PFSK-1 (cell line): ENCODE measurements around the gene BCKDHB.

Source experiments
- FOXP2 ChIP-seq: optimal IDR thresholded peaks from 2 replicates; pipeline ENCODE3; 2011; ENCODE audit warnings: borderline replicate concordance, control low read depth, inconsistent platforms; ENCODE audit not compliant: insufficient read depth; ENCODE audit errors: extremely low read length, extremely low read depth
- POLR2AphosphoS5 ChIP-seq: IDR thresholded peaks from 2 replicates; pipeline ENCODE4 v1.6.1; 2012; ENCODE audit warnings: low read depth, mild to moderate bottlenecking, control low read depth, low read length, moderate library complexity
- REST ChIP-seq, 2 experiments: IDR thresholded peaks; 2 replicates each; pipeline versions ENCODE4 v1.6.1 to v1.8.0; 2011 to 2012; ENCODE audit warnings: low read depth in 2 of 2, low read length in 2 of 2, control low read depth in 1 of 2, inconsistent platforms in 1 of 2, mild to moderate bottlenecking in 1 of 2, moderate library complexity in 1 of 2; ENCODE audit not compliant: insufficient read depth in 1 of 2
- SIN3A ChIP-seq: IDR thresholded peaks from 2 replicates; pipeline ENCODE4 v1.6.1; 2012; ENCODE audit warnings: mild to moderate bottlenecking, low read length, moderate library complexity, borderline replicate concordance; ENCODE audit not compliant: insufficient read depth
- TAF1 ChIP-seq: IDR thresholded peaks from 2 replicates; pipeline ENCODE4 v1.6.1; 2012; ENCODE audit warnings: low read length, control low read depth, borderline replicate concordance; ENCODE audit not compliant: insufficient read depth

The BCKDHB gene

DNA sequence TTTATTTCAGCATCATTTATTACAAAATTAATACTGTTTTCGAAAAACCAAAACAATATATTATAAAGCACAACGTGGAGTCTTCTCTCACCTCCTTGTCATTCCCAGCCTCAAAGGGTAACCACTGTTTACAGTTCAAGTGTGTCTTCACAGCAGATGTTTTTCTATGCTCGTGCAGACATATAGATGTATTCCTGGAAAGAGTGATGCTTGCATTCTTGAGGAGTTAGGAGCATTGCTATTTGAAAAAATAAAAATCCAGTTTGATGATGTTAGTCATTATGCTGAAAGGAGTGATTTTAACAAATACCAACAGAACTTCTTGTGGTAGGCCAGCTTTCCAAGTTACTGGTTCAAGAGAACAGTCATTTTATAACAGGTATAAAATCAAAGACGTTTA, 234.9 kb downstream of the BCKDHB start:
- TF ChIP-seq FOXP2 (no peak), TAF1 (no peak), SIN3A (no peak), POLR2AphosphoS5 (no peak), REST (IDR thresholded peaks at IDR 0.05; ENCODE audit: insufficient read depth in 1 of 2, low read depth in 2 of 2, low read length in 2 of 2) (no peak)

DNA sequence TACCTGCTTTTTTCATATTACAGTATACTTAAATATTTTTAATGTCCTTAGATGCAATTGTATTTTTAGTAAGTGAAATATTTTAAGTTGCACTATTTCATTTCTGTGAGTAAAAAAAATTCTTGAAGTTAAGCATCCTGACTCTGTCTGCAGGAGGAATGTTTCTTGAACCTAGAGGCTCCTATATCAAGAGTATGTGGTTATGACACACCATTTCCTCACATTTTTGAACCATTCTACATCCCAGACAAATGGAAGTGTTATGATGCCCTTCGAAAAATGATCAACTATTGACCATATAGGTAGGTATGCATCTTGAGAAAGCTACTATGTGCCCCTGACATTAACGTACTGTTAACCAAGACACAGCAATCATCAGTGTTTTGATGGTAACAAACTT, 237.0 kb downstream of the BCKDHB start:
- TF ChIP-seq POLR2AphosphoS5: no peak
- TF ChIP-seq REST (IDR thresholded peaks at IDR 0.05; ENCODE audit: insufficient read depth in 1 of 2, low read depth in 2 of 2, low read length in 2 of 2): no peak
- no peak for TF ChIP-seq TAF1
- no peak for TF ChIP-seq SIN3A
- no peak for TF ChIP-seq FOXP2

DNA sequence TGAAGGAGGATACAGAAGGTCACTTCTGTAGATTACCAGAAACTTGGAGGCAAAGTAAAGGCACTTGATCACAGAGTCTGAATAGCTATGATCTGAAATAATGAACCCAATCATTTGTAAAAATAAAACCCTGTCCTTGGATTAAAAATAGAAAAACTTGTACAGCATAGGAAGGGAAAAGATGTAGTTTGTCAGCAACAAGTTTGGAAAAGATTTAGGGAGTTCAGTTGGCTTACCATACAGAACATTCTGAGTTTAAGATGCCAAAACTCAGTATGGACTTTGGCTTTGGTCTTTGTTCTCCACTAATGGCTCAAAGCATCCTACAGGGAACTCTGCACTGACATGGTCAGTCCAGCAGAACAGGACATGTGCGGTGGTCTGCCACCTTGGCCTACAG, 240.6 kb downstream of the BCKDHB start:
- no peak for TF ChIP-seq POLR2AphosphoS5
- no peak for TF ChIP-seq FOXP2
- TF ChIP-seq REST (IDR thresholded peaks at IDR 0.05; ENCODE audit: insufficient read depth in 1 of 2, low read depth in 2 of 2, low read length in 2 of 2): no peak
- no peak for TF ChIP-seq SIN3A
- no peak for TF ChIP-seq TAF1

DNA sequence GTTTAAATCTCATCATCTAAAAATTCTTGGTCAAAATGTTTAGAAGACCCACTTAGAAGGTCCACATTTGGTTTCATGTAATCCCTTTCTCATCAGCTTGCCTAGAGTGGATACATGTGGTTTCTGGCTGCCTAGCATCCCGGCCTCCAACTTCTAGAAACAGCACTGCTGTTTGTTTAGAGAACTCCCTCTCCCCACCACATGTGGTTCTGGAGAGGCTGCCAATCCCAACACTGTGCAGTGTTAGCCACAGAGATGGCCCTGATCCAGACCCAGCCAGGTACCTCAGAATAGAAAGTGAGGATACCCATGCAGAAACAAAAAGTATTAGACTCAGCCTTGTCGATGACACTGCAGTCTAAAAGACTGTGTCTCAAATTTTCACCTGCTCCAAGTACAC, 241.8 kb downstream of the BCKDHB start:
- no peak for TF ChIP-seq TAF1
- no peak for TF ChIP-seq SIN3A
- no peak for TF ChIP-seq REST (IDR thresholded peaks at IDR 0.05; ENCODE audit: insufficient read depth in 1 of 2, low read depth in 2 of 2, low read length in 2 of 2)
- no peak for TF ChIP-seq FOXP2
- no peak for TF ChIP-seq POLR2AphosphoS5

DNA sequence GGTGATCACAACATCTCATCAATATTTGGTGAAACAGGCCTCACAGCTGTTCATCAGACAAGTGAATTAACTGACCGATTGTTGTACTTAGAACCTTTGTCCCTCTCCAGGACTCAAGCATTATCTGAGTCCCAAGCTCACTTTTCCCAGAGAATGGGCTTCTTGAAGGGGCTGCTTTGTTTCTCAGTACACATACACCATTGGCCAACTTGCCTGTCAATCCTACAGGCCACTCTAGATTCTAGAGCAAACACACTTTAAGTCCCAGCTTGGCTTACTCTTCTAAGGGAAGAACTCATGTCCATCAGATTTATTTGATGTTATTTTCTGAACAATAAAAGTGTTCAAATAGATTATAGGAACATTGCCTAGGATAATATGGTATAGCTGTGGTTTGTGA, 249.5 kb downstream of the BCKDHB start:
- TF ChIP-seq POLR2AphosphoS5 (no peak), FOXP2 (no peak), REST (IDR thresholded peaks at IDR 0.05; ENCODE audit: insufficient read depth in 1 of 2, low read depth in 2 of 2, low read length in 2 of 2) (no peak), SIN3A (no peak), TAF1 (no peak)
